GM12864 (cell line): ENCODE results near the gene HCN4.

Experiments used
- DNase-seq: peaks from one replicate; pipeline ENCODE4 v3.0.0-alpha.2; 2011; ENCODE audit warnings: low read depth
- H3K4me3 ChIP-seq: 2 replicates; pipeline ENCODE4 v1.5.1; 2011; ENCODE audit warnings: mild to moderate bottlenecking, low read depth, low read length, control low read depth
- CTCF ChIP-seq: IDR thresholded peaks from 2 replicates; pipeline ENCODE4 v1.5.1; 2011; ENCODE audit warnings: low read depth, mild to moderate bottlenecking, moderate library complexity, low read length, control low read depth, inconsistent platforms; ENCODE audit errors: missing control alignments

Gene HCN4

GRCh38 chr15:73283366-73283962 is 85.3 kb downstream of the HCN4 start:
- no peak for DNase-seq
- H3K4me3 ChIP-seq: no peak overlapping the region
- TF ChIP-seq CTCF: no peak

- DNase-seq: no peak
- TF ChIP-seq CTCF: no peak
- no peak overlapping the region for H3K4me3 ChIP-seq
Measured at GRCh38 chr15:73282567-73283365, 86.0 kb downstream of the HCN4 start.

DNA sequence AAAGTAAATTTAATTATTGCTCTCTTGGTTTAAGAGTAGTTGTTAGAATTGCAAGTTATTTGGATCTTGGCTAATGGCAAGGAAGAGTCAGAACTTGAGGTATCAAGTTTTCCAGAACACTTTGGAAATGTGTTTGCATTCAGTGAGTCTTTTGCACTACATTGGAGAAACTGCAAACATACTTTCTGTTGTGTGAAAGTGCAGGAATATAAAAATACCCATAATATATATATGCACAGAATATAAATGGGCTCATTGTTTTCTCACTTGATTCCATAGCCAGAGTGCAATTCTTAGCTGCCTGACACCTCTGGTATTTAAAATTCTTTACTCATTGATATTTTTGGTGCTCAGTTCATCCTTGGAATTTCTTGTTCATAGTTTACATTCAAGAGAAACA is 92.9 kb downstream of the HCN4 start:
- H3K4me3 ChIP-seq: no peak overlapping the region
- DNase-seq: no peak
- no peak for TF ChIP-seq CTCF

GRCh38 chr15:73273181-73274002 is 95.4 kb downstream of the HCN4 start:
- H3K4me3 ChIP-seq: no peak overlapping the region
- TF ChIP-seq CTCF: peak; percentile 73

DNA sequence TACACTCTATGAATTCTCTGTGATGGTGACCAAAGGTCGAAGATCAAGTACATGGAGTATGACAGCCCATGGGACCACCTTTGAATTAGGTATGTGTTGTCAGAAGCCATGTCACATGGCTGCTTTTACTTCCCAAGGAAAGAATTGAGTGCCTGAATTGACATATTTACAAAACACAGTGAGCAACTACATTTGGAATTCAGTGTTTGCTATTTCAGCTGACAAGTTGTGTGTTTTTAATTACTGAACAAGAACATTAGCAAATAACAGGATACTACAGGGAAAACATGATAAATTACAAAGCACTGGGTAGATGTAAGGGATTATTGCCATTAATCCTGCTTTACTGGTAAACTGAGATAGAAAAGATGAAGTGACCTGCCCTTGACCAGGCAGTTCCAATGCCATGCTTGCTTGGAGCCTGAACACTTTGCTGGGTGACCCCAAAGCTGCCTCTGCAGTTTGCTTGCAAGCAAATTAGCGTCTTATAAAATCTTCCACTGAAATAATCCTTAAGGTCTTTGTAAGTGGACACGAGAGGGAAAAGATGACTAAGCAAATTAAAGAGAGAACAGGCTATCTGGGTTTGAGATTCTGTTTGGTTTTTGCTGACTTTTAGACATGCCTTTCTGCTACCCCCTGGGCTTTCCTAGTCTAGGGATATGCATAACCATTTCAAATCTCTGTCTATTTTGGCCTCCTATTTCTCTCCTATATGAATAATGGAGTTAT is 98.2 kb downstream of the HCN4 start:
- H3K4me3 ChIP-seq: no peak overlapping the region
- no peak for TF ChIP-seq CTCF
- no peak for DNase-seq

More at GRCh38 chr15:73273181-73274002, 95.4 kb downstream of the HCN4 start:
- DNase-seq: no peak
